Pancreas (tissue), 10 donors: ENCODE data around the gene TNFAIP8L1. TPM values are rescaled to one million over a fixed set of nuclear protein-coding genes. Genes with fewer than 3 reads are reported as not detected.

Experiments used
- ATAC-seq, 4 donors: fragments of 200-7000 bp; cut with Tn5 transposase; one replicate each; pipeline versions ENCODE4 v1.8.0 to v1.9.1; 2020; ENCODE audit warnings: mild to moderate bottlenecking in 4 of 4, moderate library complexity in 4 of 4
- DNase-seq, 6 donors: peaks; one replicate each; pipeline ENCODE4 v3.0.0-alpha.2; 2020
- FAIRE-seq: peaks from 2 replicates; lab custom pipeline; 2012; peaks lifted over from hg19 to GRCh38; lab: Jason Lieb, UNC
- H3K27ac ChIP-seq, 4 donors: fragments of 200-600 bp; sonication (generic); 1 replicate in 3 of 4; 2 replicates in 1 of 4; pipeline versions ENCODE4 v1.5.0 to v1.8.0; 2020
- H3K27me3 ChIP-seq, 4 donors: fragments of 200-600 bp; one replicate each; pipeline ENCODE4 v1.8.0; 2021
- H3K36me3 ChIP-seq, 3 donors: fragments of 200-600 bp; sonication (generic) in 1 of 3; one replicate each; pipeline versions ENCODE4 v1.5.0 to v1.8.0; 2020 to 2021
- H3K4me1 ChIP-seq, 3 donors: fragments of 200-600 bp; one replicate each; pipeline ENCODE4 v1.8.0; 2021
- H3K4me3 ChIP-seq, 4 donors: fragments of 200-600 bp; sonication (generic) in 2 of 4; one replicate each; pipeline versions ENCODE4 v1.5.0 to v1.8.0; 2020 to 2021
- H3K9me3 ChIP-seq, 4 donors: fragments of 200-600 bp; one replicate each; pipeline ENCODE4 v1.8.0; 2021
- whole genome bisulfite sequencing, 2 donors: extraction: QIAGEN DNeasy Blood & Tissue Kit; methylation state at CpG; one replicate each; pipeline ENCODE4 v1.1.7; 2013; 5-methylcytosine and 5-hydroxymethylcytosine counted together
- intact Hi-C, 3 donors: fragments of 100-400 bp; cut with DNase I; formaldehyde crosslinking; loops; one replicate each; pipeline versions ENCODE4 v1.11.1 to v1.14.2; 2022
- polyA plus RNA-seq, 2 donors: library from polyadenylated mRNA; stranded (reverse); fragments of 200-250 nt; gene quantifications; one replicate each; pipeline ENCODE4 v1.2.3, GENCODE V29; 2013
- total RNA-seq, 6 donors: library from RNA; stranded (reverse); fragmentation: NEBNext Ultra II Directional in 4 of 6; extraction: Animal tissue kit (Norgen Biotek cat#: 25700) in 4 of 6; gene quantifications; one replicate each; pipeline versions ENCODE4 v1.2.1 to v1.2.4, GENCODE V29; 2021 to 2023
- TF ChIP-seq, protein P1 (sequence below), 4 donors: fragments of 200-600 bp; sonication (generic) in 3 of 4; IDR thresholded peaks; one replicate each; pipeline versions ENCODE4 v1.5.0 to v1.8.0; 2021; ENCODE audit warnings: antibody characterized with exemption in 4 of 4
- donor health status: healthy with polysubstance abuse.
- donor health status: DM: no; HTN: no; CAD: no; lungs with moderate emphysema.
- donor health status: DM: no; HTN: no; CAD: no.
- donor health status: control.
- donor health status: control.
- donor health status: Bipolar disorder and iron deficiency.
- donor health status: DM: yes; HTN: yes; CAD: no.
- donor health status: DM: no; HTN: no; CAD: no.
- donor health status: DM: no; HTN: no; CAD: no.
- donor health status: DM: yes; HTN: yes; CAD: no.

The TNFAIP8L1 gene
- total and polyA plus RNA-seq, 8 donors: 1.2 to 3.6 (median 2.4) TPM

DNA sequence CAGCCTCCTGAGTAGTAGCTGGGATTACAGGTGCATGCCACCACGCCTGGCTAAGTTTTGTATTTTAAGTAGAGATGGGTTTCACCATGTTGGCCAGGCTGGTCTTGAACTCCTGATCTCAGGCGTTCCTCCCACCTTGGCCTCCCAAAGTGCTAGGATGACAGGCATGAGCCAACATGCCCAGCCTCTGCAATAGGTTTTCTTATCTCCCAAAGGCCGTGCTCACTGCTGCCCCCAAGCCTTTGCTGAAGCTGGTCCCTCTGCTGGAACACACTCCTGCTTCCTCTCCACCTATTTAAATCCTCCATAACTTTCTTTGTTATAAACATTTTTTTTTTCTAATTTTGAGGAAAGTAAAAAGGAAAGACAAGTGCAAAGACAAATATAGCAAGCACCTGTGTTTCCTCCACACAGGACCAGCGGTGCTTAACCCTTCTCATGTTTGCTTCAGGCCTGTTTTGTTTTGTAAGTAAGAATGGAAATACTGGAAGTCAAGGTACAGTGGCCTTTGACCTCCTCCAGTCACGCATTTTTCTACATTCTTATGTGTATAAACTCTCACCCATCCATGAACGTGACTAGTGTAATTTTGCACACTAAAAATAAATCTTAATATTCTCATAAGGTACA is 14.5 kb upstream of the TNFAIP8L1 start:
- ATAC-seq (no peak), FAIRE-seq (no peak)

DNA sequence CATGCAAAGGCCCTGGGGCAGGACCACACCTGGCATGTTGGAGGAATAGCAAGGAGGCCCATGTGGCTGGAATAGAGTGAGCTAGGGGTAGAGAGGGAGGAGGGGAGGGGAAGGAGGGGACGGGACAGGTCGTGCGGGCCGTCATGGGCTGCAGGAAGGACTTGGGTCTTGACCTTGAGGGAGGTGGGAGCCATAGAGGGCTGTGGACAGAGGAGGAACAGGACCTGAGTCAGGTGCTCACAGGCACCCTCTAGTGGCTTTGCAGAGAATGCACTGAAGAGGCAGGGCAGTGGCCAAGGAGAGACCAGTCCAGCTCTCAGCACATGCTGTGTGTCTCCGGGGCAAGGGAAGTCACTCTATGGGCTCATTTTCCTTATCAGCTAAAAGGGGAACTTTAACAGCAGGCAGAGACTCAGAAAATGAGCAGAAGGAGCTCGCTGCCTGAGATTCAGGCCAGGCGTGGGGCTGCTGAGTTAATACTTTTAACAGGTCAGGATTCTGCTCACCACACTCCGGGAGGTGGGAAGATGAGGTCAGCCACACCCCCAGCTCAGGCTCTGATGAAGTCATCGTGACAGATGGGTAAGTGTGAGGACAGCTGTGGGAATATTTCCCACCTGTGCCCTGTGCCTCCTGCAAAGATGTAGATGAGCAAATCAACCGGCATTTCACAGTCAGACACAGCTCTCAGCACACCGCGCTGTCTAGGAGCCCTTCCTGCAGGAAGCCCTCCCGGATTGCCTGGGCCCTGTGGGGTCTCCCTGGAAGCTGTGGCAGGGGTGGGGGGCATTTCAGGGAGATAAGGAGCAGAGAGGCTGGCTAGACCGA is 6.0 kb upstream of the TNFAIP8L1 start:
- intact Hi-C loops: loop anchor here in 2 of 3 donors (5.0 kb wide), 1 partner anchor 56 kb away; no protein-coding TSS in a partner anchor
- 13 to 22% methylated on average over 14 of the region's 14 CpGs for WGBS, 2 donors
- peaks cover 0 to 8% (median 0%) of the 10 kb centered on the region in 3 donors for H3K4me1 ChIP-seq
- DNase-seq: peak in 5 of 6 donors; percentile 56 to 70 (median 63)
- peak; percentile 70 to 86 (median 82) for ATAC-seq
- no peaks in the 10 kb centered on the region for H3K27me3 ChIP-seq
- H3K4me3 ChIP-seq: no peak overlapping the region
- H3K36me3 ChIP-seq: no peaks in the 10 kb centered on the region
- FAIRE-seq: no peak
- no peaks in the 10 kb centered on the region for H3K9me3 ChIP-seq
- H3K27ac ChIP-seq: no peak overlapping the region
- TF ChIP-seq, protein P1, sequence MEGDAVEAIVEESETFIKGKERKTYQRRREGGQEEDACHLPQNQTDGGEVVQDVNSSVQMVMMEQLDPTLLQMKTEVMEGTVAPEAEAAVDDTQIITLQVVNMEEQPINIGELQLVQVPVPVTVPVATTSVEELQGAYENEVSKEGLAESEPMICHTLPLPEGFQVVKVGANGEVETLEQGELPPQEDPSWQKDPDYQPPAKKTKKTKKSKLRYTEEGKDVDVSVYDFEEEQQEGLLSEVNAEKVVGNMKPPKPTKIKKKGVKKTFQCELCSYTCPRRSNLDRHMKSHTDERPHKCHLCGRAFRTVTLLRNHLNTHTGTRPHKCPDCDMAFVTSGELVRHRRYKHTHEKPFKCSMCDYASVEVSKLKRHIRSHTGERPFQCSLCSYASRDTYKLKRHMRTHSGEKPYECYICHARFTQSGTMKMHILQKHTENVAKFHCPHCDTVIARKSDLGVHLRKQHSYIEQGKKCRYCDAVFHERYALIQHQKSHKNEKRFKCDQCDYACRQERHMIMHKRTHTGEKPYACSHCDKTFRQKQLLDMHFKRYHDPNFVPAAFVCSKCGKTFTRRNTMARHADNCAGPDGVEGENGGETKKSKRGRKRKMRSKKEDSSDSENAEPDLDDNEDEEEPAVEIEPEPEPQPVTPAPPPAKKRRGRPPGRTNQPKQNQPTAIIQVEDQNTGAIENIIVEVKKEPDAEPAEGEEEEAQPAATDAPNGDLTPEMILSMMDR (IDR thresholded peaks at IDR 0.05): peak; percentile 33 to 66 (median 52)

More for the DNA sequence above, 14.5 kb upstream of the TNFAIP8L1 start:
- H3K27ac ChIP-seq: no peak overlapping the region
- H3K36me3 ChIP-seq: no peaks in the 10 kb centered on the region
- no peaks in the 10 kb centered on the region for H3K4me1 ChIP-seq
- no peak overlapping the region for H3K4me3 ChIP-seq
- H3K27me3 ChIP-seq: no peaks in the 10 kb centered on the region
- no peaks in the 10 kb centered on the region for H3K9me3 ChIP-seq
- intact Hi-C loops: no loop called here
- TF ChIP-seq, protein P1 (IDR thresholded peaks at IDR 0.05): no peak
- WGBS, 2 donors: 50 to 61% methylated on average over 6 of the region's 6 CpGs
- DNase-seq: no peak

DNA sequence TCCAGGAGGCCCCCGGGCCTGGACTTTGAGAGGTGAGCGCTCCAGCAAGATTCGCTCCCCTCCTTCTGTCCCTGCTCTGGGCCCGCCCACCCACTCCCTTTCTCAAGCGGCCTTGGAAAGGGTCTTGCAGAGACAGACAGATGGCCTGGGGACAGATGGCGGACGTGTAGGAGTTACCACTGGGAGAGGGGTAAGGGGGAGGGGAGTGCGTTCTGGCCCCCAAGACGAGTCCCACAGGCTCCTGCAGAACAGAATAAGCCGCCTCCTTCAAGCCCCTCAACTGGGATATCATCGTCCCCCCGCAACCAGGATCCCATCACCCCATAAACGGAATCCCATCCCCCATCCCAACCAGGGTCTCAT is 3.6 kb upstream of the TNFAIP8L1 start:
- intact Hi-C loops: no loop called here
- Histone ChIP-seq H3K4me3 (peak overlapping the region in 3 of 4 donors; percentile 38 to 50 (median 48)), H3K36me3 (no peaks in the 10 kb centered on the region), H3K4me1 (peaks cover 0 to 13% (median 0%) of the 10 kb centered on the region in 3 donors), H3K27me3 (no peaks in the 10 kb centered on the region), H3K9me3 (no peaks in the 10 kb centered on the region), H3K27ac (no peak overlapping the region)
- ATAC-seq (no peak), FAIRE-seq (no peak), DNase-seq (peak in 1 of 6 donors; percentile 19)
- WGBS, 2 donors: 26 to 27% methylated on average over 12 to 13 of the region's 13 CpGs
- TF ChIP-seq, protein P1 (IDR thresholded peaks at IDR 0.05): no peak

DNA sequence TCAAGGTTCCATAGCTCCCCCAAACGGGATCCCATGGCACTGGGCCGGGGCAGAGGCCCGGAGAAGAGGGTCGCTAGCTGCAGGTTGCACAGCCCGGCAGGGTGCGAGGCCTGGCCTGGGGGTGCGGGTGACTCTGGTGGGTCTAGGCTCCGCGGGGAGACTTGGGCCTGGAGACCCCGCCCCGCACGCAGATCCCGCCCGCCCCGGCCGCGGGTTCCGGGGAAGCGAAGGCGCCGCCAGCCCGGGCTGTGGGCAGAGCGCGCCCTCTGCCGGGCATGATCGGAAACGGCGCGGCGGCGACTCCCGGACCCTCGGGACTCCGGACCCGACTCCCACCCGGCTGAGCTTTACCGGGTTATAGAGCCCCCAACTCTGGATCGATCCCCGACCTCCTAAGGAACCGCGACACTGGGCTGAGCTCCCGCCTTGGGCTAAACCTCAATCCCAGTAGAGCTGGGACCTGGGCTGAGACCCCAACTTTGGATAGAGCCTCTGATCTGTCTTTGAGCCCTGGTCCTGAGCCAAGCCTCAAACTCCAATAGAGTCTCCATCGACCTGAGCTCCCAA is 3.1 kb upstream of the TNFAIP8L1 start:
- Histone ChIP-seq H3K27me3 (no peaks in the 10 kb centered on the region), H3K9me3 (no peaks in the 10 kb centered on the region), H3K4me3 (peak overlapping the region; percentile 6 to 50 (median 43)), H3K4me1 (peaks cover 0 to 13% (median 0%) of the 10 kb centered on the region in 3 donors), H3K27ac (no peak overlapping the region), H3K36me3 (no peaks in the 10 kb centered on the region)
- 1% methylated on average over 42 to 43 of the region's 43 CpGs for WGBS, 2 donors
- FAIRE-seq (no peak), DNase-seq (peak; percentile 38 to 92 (median 73)), ATAC-seq (peak; percentile 29 to 54 (median 42))
- TF ChIP-seq, protein P1 (IDR thresholded peaks at IDR 0.05): peak; percentile 91 to 98 (median 95)
- intact Hi-C loops: no loop called here
